Stomach (tissue), 4 donors: ENCODE results near the gene ARHGEF4.

Experiments
- CTCF ChIP-seq, 7 experiments: fragments of 450-650 bp in 4 of 7; fragments of 200-600 bp in 3 of 7; sonication (generic) in 3 of 7; IDR thresholded peaks; one replicate each; pipeline ENCODE4 v1.5.1; 2016 to 2019; ENCODE audit warnings: antibody characterized with exemption in 7 of 7, control low read depth in 2 of 7, mild to moderate bottlenecking in 1 of 7
- EP300 ChIP-seq: sonication (generic); formaldehyde crosslinking; IDR thresholded peaks from one replicate; pipeline ENCODE4 v1.6.1; 2017; ENCODE audit warnings: antibody characterized with exemption
- POLR2AphosphoS5 ChIP-seq, 3 donors: sonication (generic); formaldehyde crosslinking; IDR thresholded peaks; one replicate each; pipeline ENCODE4 v1.6.1; 2016; ENCODE audit warnings: antibody characterized with exemption in 3 of 3

- TF ChIP-seq POLR2AphosphoS5 (IDR thresholded peaks at IDR 0.05): no peak
- TF ChIP-seq CTCF (IDR thresholded peaks at IDR 0.05): no peak
- TF ChIP-seq EP300: no peak
These were observed 47.8 kb downstream of the ARHGEF4 start for GRCh38 chr2:130884503-130884902.
